WTC11 (cell line): Measurements from ENCODE around the gene MYBPHL. TPM values are rescaled to one million over a fixed set of nuclear protein-coding genes. Genes with fewer than 3 reads are reported as not detected.

Source experiments
- ATAC-seq: fragments of 200-7000 bp; cut with Tn5 transposase; 2 replicates; pipeline ENCODE4 v1.10.0; 2021; ENCODE audit warnings: mild to moderate bottlenecking, moderate library complexity
- CTCF ChIA-PET: fragments of 300-600 bp; sonication (Branson Sonifier 250); formaldehyde crosslinking; loops from one replicate; lab custom pipeline; 2021; ENCODE audit warnings: antibody characterized with exemption; lab: Charles Lee
- POLR2A ChIA-PET: fragments of 350-600 bp; sonication (Branson Sonifier 250); formaldehyde crosslinking; loops from one replicate; lab custom pipeline; 2021; ENCODE audit warnings: antibody characterized with exemption; lab: Charles Lee
- DNase-seq: peaks from one replicate; pipeline ENCODE4 v3.0.0; 2021; ENCODE audit warnings: low spot score
- H3K27ac Mint-ChIP-seq: 2 replicates; pipeline ENCODE4 v1.8.0; 2021; ENCODE audit warnings: mixed read lengths
- H3K27me3 Mint-ChIP-seq: 2 replicates; pipeline ENCODE4 v1.8.0; 2021; ENCODE audit warnings: low read depth, mild to moderate bottlenecking, moderate library complexity, mixed read lengths
- H3K36me3 Mint-ChIP-seq: 2 replicates; pipeline ENCODE4 v1.8.0; 2021; ENCODE audit warnings: mixed read lengths
- H3K4me1 Mint-ChIP-seq: 2 replicates; pipeline ENCODE4 v1.8.0; 2022; ENCODE audit warnings: mixed read lengths
- H3K4me3 Mint-ChIP-seq: 2 replicates; pipeline ENCODE4 v1.8.0; 2021; ENCODE audit warnings: mild to moderate bottlenecking, moderate library complexity, mixed read lengths
- H3K9me3 Mint-ChIP-seq: 2 replicates; pipeline ENCODE4 v1.8.0; 2021; ENCODE audit warnings: mixed read lengths
- ATF2 ChIP-seq: sonication (generic); formaldehyde crosslinking; IDR thresholded peaks from 2 replicates; pipeline ENCODE4 v1.8.1; 2022; ENCODE audit warnings: low read depth, missing genetic modification reagents, borderline replicate concordance
- CBFB ChIP-seq: sonication (generic); formaldehyde crosslinking; IDR thresholded peaks from 2 replicates; pipeline ENCODE4 v1.8.1; 2022; ENCODE audit warnings: mild to moderate bottlenecking, low read depth, missing genetic modification reagents
- ESRRA ChIP-seq: sonication (generic); formaldehyde crosslinking; IDR thresholded peaks from 2 replicates; pipeline ENCODE4 v1.8.1; 2022; ENCODE audit warnings: mild to moderate bottlenecking, missing genetic modification reagents, borderline replicate concordance
- ETV6 ChIP-seq: sonication (generic); formaldehyde crosslinking; IDR thresholded peaks from 2 replicates; pipeline ENCODE4 v1.8.1; 2022; ENCODE audit warnings: mild to moderate bottlenecking, missing genetic modification reagents
- FOXK1 ChIP-seq: sonication (generic); formaldehyde crosslinking; IDR thresholded peaks from 2 replicates; pipeline ENCODE4 v1.8.0; 2022; ENCODE audit warnings: mild to moderate bottlenecking, moderate library complexity, missing genetic modification reagents
- GTF2I ChIP-seq: fragments of 250-450 bp; sonication (Bioruptor Pico); conservative IDR thresholded peaks from 2 replicates; pipeline ENCODE4 v1.4.0; 2021; ENCODE audit warnings: mild to moderate bottlenecking
- IRF1 ChIP-seq: sonication (generic); formaldehyde crosslinking; IDR thresholded peaks from 2 replicates; pipeline ENCODE4 v1.8.0; 2023; ENCODE audit warnings: missing genetic modification reagents
- NFYB ChIP-seq: sonication (generic); formaldehyde crosslinking; conservative IDR thresholded peaks from 2 replicates; pipeline ENCODE4 v1.8.0; 2022; ENCODE audit warnings: low read depth, missing genetic modification reagents
- NR3C1 ChIP-seq: sonication (generic); formaldehyde crosslinking; conservative IDR thresholded peaks from 2 replicates; pipeline ENCODE4 v1.8.1; 2023; ENCODE audit warnings: low read depth, mild to moderate bottlenecking, missing genetic modification reagents
- OVOL2 ChIP-seq: fragments of 250-450 bp; sonication (Bioruptor Pico); IDR thresholded peaks from 2 replicates; pipeline ENCODE4 v1.9.0; 2021; ENCODE audit warnings: mild to moderate bottlenecking, borderline replicate concordance
- RORB ChIP-seq: fragments of 250-450 bp; sonication (Bioruptor Pico); IDR thresholded peaks from 2 replicates; pipeline ENCODE4 v1.9.0; 2021; ENCODE audit warnings: mild to moderate bottlenecking
- TEAD4 ChIP-seq: sonication (generic); formaldehyde crosslinking; IDR thresholded peaks from 2 replicates; pipeline ENCODE4 v1.8.0; 2022; ENCODE audit warnings: mild to moderate bottlenecking, missing genetic modification reagents
- ZNF219 ChIP-seq: sonication (generic); formaldehyde crosslinking; IDR thresholded peaks from 2 replicates; pipeline ENCODE4 v1.8.0; 2023; ENCODE audit warnings: missing genetic modification reagents, mild to moderate bottlenecking, borderline replicate concordance
- ZNF512 ChIP-seq: sonication (generic); formaldehyde crosslinking; IDR thresholded peaks from 2 replicates; pipeline ENCODE4 v1.8.1; 2022; ENCODE audit warnings: missing genetic modification reagents, borderline replicate concordance
- ZNF671 ChIP-seq: fragments of 250-450 bp; sonication (Bioruptor Pico); IDR thresholded peaks from 2 replicates; pipeline ENCODE4 v1.8.0; 2021; ENCODE audit warnings: mild to moderate bottlenecking
- total RNA-seq: library from RNA; stranded (reverse); gene quantifications from 3 replicates; pipeline ENCODE4 v1.2.3, GENCODE V29; 2021
- TF ChIP-seq, protein P1 (sequence below): sonication (generic); formaldehyde crosslinking; IDR thresholded peaks from 2 replicates; pipeline ENCODE4 v1.8.0; 2023; ENCODE audit warnings: missing genetic modification reagents, mild to moderate bottlenecking, borderline replicate concordance
- TF ChIP-seq, protein P2 (sequence below): sonication (generic); formaldehyde crosslinking; IDR thresholded peaks from 2 replicates; pipeline ENCODE4 v1.8.1; 2023; ENCODE audit warnings: mild to moderate bottlenecking, moderate library complexity, missing genetic modification reagents
- TF ChIP-seq, protein P3 (sequence below): sonication (generic); formaldehyde crosslinking; conservative IDR thresholded peaks from 2 replicates; pipeline ENCODE4 v1.8.1; 2023; ENCODE audit warnings: mild to moderate bottlenecking, low read depth, missing genetic modification reagents, moderate library complexity
- TF ChIP-seq, protein P4 (sequence below): sonication (generic); formaldehyde crosslinking; IDR thresholded peaks from 2 replicates; pipeline ENCODE4 v1.8.0; 2022; ENCODE audit warnings: mild to moderate bottlenecking, missing genetic modification reagents

Gene MYBPHL
- total RNA-seq, 1 experiment from 2014 or later, result 1.2 TPM

DNA sequence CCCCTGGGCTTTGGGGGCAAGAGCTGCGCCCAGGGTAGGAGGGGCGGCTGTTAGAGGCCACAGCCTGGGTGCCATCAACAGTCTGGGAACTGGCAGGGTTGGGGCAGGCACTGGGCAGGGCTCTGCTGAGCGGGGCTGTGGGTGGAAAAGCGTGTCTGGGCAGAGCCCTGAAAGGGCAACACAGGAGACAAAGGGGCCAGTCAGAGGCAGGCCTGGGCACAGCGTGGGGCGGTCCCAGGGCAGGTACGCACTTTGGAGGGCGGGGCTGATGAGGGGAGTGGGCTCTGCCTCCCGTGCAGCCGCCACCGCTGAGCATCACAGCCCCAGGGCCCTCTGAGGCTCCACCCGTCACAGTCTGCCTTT, 43.6 kb downstream of the MYBPHL start:
- no peak overlapping the region for H3K27ac Mint-ChIP-seq
- no peaks in the 10 kb centered on the region for H3K9me3 Mint-ChIP-seq
- CTCF ChIA-PET, result interaction anchor here (0.6 to 2.7 kb wide), 16 partner anchors 9 to 269 kb away, joined by 3 to 35 read pairs (median 10); partner anchors contain the start of genes CELSR2, CYB561D1, PSRC1 and SORT1
- no peaks in the 10 kb centered on the region for H3K27me3 Mint-ChIP-seq
- TF ChIP-seq ESRRA (no peak), FOXK1 (CRISPR knock-in tag) (no peak), ZNF219 (CRISPR knock-in tag) (no peak)
- TF ChIP-seq, all 79 proteins: peak for 0
- peaks cover 2% of the 10 kb centered on the region; the same call in 1 of the 2 replicates for H3K36me3 Mint-ChIP-seq
- no peak overlapping the region for H3K4me3 Mint-ChIP-seq
- no peak for DNase-seq
- peak; percentile 43 for ATAC-seq
- peaks cover 21% of the 10 kb centered on the region for H3K4me1 Mint-ChIP-seq
- POLR2A ChIA-PET, result interaction anchor here (0.6 to 1.0 kb wide), 2 partner anchors 22 to 62 kb away, joined by 3 read pairs; no protein-coding TSS in a partner anchor

- no peak overlapping the region for H3K27ac Mint-ChIP-seq
- no peaks in the 10 kb centered on the region; the same call in 1 of the 2 replicates for H3K36me3 Mint-ChIP-seq
- DNase-seq, result no peak
- H3K27me3 Mint-ChIP-seq, result no peaks in the 10 kb centered on the region
- no peaks in the 10 kb centered on the region for H3K9me3 Mint-ChIP-seq
- H3K4me3 Mint-ChIP-seq, result no peak overlapping the region
- TF ChIP-seq GTF2I (CRISPR knock-in tag), result no peak
- TF ChIP-seq, protein P1, sequence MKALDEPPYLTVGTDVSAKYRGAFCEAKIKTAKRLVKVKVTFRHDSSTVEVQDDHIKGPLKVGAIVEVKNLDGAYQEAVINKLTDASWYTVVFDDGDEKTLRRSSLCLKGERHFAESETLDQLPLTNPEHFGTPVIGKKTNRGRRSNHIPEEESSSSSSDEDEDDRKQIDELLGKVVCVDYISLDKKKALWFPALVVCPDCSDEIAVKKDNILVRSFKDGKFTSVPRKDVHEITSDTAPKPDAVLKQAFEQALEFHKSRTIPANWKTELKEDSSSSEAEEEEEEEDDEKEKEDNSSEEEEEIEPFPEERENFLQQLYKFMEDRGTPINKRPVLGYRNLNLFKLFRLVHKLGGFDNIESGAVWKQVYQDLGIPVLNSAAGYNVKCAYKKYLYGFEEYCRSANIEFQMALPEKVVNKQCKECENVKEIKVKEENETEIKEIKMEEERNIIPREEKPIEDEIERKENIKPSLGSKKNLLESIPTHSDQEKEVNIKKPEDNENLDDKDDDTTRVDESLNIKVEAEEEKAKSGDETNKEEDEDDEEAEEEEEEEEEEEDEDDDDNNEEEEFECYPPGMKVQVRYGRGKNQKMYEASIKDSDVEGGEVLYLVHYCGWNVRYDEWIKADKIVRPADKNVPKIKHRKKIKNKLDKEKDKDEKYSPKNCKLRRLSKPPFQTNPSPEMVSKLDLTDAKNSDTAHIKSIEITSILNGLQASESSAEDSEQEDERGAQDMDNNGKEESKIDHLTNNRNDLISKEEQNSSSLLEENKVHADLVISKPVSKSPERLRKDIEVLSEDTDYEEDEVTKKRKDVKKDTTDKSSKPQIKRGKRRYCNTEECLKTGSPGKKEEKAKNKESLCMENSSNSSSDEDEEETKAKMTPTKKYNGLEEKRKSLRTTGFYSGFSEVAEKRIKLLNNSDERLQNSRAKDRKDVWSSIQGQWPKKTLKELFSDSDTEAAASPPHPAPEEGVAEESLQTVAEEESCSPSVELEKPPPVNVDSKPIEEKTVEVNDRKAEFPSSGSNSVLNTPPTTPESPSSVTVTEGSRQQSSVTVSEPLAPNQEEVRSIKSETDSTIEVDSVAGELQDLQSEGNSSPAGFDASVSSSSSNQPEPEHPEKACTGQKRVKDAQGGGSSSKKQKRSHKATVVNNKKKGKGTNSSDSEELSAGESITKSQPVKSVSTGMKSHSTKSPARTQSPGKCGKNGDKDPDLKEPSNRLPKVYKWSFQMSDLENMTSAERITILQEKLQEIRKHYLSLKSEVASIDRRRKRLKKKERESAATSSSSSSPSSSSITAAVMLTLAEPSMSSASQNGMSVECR, result no peak
- no peak for TF ChIP-seq ETV6
- TF ChIP-seq, protein P2, sequence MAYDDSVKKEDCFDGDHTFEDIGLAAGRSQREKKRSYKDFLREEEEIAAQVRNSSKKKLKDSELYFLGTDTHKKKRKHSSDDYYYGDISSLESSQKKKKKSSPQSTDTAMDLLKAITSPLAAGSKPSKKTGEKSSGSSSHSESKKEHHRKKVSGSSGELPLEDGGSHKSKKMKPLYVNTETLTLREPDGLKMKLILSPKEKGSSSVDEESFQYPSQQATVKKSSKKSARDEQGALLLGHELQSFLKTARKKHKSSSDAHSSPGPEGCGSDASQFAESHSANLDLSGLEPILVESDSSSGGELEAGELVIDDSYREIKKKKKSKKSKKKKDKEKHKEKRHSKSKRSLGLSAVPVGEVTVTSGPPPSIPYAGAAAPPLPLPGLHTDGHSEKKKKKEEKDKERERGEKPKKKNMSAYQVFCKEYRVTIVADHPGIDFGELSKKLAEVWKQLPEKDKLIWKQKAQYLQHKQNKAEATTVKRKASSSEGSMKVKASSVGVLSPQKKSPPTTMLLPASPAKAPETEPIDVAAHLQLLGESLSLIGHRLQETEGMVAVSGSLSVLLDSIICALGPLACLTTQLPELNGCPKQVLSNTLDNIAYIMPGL (CRISPR knock-in tag), result no peak
- no peak for TF ChIP-seq NR3C1
- TF ChIP-seq OVOL2 (CRISPR knock-in tag), result no peak
- TF ChIP-seq ZNF512 (CRISPR knock-in tag), result no peak
- TF ChIP-seq TEAD4, result no peak
- no peak for TF ChIP-seq NFYB (CRISPR knock-in tag)
- TF ChIP-seq RORB (CRISPR knock-in tag), result no peak
- TF ChIP-seq CBFB (CRISPR knock-in tag), result no peak
- no peak for TF ChIP-seq ATF2 (CRISPR knock-in tag)
- TF ChIP-seq IRF1 (CRISPR knock-in tag), result no peak
- TF ChIP-seq, protein P3, sequence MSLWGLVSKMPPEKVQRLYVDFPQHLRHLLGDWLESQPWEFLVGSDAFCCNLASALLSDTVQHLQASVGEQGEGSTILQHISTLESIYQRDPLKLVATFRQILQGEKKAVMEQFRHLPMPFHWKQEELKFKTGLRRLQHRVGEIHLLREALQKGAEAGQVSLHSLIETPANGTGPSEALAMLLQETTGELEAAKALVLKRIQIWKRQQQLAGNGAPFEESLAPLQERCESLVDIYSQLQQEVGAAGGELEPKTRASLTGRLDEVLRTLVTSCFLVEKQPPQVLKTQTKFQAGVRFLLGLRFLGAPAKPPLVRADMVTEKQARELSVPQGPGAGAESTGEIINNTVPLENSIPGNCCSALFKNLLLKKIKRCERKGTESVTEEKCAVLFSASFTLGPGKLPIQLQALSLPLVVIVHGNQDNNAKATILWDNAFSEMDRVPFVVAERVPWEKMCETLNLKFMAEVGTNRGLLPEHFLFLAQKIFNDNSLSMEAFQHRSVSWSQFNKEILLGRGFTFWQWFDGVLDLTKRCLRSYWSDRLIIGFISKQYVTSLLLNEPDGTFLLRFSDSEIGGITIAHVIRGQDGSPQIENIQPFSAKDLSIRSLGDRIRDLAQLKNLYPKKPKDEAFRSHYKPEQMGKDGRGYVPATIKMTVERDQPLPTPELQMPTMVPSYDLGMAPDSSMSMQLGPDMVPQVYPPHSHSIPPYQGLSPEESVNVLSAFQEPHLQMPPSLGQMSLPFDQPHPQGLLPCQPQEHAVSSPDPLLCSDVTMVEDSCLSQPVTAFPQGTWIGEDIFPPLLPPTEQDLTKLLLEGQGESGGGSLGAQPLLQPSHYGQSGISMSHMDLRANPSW (CRISPR knock-in tag), result no peak
- TF ChIP-seq ZNF671 (CRISPR knock-in tag), result no peak
- TF ChIP-seq, protein P4, sequence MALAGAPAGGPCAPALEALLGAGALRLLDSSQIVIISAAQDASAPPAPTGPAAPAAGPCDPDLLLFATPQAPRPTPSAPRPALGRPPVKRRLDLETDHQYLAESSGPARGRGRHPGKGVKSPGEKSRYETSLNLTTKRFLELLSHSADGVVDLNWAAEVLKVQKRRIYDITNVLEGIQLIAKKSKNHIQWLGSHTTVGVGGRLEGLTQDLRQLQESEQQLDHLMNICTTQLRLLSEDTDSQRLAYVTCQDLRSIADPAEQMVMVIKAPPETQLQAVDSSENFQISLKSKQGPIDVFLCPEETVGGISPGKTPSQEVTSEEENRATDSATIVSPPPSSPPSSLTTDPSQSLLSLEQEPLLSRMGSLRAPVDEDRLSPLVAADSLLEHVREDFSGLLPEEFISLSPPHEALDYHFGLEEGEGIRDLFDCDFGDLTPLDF, result no peak
- POLR2A ChIA-PET, result no interaction called here
- ATAC-seq, result no peak
- peaks cover 21% of the 10 kb centered on the region for H3K4me1 Mint-ChIP-seq
- CTCF ChIA-PET, result interaction anchor here (0.6 to 2.7 kb wide), 6 partner anchors 8 to 270 kb away, joined by 3 to 35 read pairs (median 12); partner anchors contain the start of genes CYB561D1 and SORT1
Observed at GRCh38 chr1:109262231-109263055, 44.4 kb downstream of the MYBPHL start.
